ENCODE results near the gene TBC1D8.

TBC1D8 gene

DNA sequence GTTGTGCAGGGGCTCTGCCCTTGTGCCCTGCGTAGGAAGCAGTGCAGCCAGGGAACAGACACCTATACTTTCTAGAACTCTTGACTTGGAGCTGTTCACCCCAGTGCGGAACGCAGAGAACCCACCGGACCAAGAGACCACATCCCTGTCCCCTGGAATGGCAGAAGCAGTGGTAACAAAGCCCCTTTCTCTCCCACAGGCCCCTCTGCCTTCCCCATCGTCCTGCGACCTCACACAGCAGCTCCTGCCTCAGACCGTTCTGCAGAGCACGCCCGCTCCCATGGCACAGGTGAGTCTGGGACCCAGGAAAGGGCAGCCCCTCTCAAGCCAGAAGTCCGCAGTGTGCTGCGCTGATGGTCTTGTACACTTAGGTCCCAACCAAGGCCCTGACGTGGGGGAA lies 173.7 kb downstream of the TBC1D8 start:
- no peak for DNase-seq (ENCODE audit: low spot score in 2 of 2)
- 0 out of 2 replicates have a peak, but pooled peaks cover 6% of the 10 kb centered on the region for H3K4me1 ChIP-seq
- H3K9me3 ChIP-seq, result no peaks in the 10 kb centered on the region
- in situ Hi-C loops (cut with MboI; ENCODE audit: low sequenced_read_pairs), result loop anchor here (25.0 kb wide), 1 partner anchor 565 kb away; the partner anchor contains the start of gene CHST10
- no peak overlapping the region for H3K4me3 ChIP-seq
- no peaks in the 10 kb centered on the region for H3K27me3 ChIP-seq (ENCODE audit: low read depth)
- H3K36me3 ChIP-seq (replicated peaks), result no peaks in the 10 kb centered on the region

- Histone ChIP-seq H3K4me3 (no peak overlapping the region), H3K9me3 (no peaks in the 10 kb centered on the region), H3K4me1 (0 out of 2 replicates have a peak, but pooled peaks cover 6% of the 10 kb centered on the region), H3K27me3 (ENCODE audit: low read depth) (no peaks in the 10 kb centered on the region), H3K36me3 (replicated peaks) (no peaks in the 10 kb centered on the region)
- DNase-seq (ENCODE audit: low spot score in 2 of 2), result no peak
- in situ Hi-C loops (cut with MboI; ENCODE audit: low sequenced_read_pairs), result loop anchor here (25.0 kb wide), 1 partner anchor 565 kb away; the partner anchor contains the start of gene CHST10
Measured at GRCh38 chr2:100976645-100977391, 174.4 kb downstream of the TBC1D8 start.

GRCh38 chr2:100976061-100976460 lies 175.1 kb downstream of the TBC1D8 start:
- Histone ChIP-seq H3K9me3 (no peaks in the 10 kb centered on the region), H3K4me1 (0 out of 2 replicates have a peak, but pooled peaks cover 6% of the 10 kb centered on the region), H3K27me3 (ENCODE audit: low read depth) (no peaks in the 10 kb centered on the region), H3K4me3 (no peak overlapping the region), H3K36me3 (replicated peaks) (no peaks in the 10 kb centered on the region)
- in situ Hi-C loops (cut with MboI; ENCODE audit: low sequenced_read_pairs), result loop anchor here (25.0 kb wide), 1 partner anchor 564 kb away; the partner anchor contains the start of gene CHST10
- no peak for DNase-seq (ENCODE audit: low spot score in 2 of 2)

DNA sequence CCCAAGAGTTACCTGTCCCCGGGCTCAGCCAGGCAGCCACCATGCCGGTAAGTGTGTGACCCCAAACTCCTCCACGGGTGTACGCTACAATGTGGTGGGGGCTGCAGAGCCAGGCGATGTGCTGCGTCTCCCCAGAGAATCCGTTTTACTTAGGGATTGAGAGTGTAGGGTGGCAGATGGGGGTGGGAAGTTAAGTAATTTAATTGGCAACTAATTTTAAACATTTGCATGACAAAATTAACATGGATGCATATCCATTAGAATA lies 175.7 kb downstream of the TBC1D8 start:
- Histone ChIP-seq H3K36me3 (replicated peaks) (no peaks in the 10 kb centered on the region), H3K9me3 (no peaks in the 10 kb centered on the region), H3K27me3 (ENCODE audit: low read depth) (no peaks in the 10 kb centered on the region), H3K4me1 (0 out of 2 replicates have a peak, but pooled peaks cover 6% of the 10 kb centered on the region), H3K4me3 (no peak overlapping the region)
- no peak for DNase-seq (ENCODE audit: low spot score in 2 of 2)
- in situ Hi-C loops (cut with MboI; ENCODE audit: low sequenced_read_pairs), result loop anchor here (25.0 kb wide), 1 partner anchor 563 kb away; the partner anchor contains the start of gene CHST10

DNA sequence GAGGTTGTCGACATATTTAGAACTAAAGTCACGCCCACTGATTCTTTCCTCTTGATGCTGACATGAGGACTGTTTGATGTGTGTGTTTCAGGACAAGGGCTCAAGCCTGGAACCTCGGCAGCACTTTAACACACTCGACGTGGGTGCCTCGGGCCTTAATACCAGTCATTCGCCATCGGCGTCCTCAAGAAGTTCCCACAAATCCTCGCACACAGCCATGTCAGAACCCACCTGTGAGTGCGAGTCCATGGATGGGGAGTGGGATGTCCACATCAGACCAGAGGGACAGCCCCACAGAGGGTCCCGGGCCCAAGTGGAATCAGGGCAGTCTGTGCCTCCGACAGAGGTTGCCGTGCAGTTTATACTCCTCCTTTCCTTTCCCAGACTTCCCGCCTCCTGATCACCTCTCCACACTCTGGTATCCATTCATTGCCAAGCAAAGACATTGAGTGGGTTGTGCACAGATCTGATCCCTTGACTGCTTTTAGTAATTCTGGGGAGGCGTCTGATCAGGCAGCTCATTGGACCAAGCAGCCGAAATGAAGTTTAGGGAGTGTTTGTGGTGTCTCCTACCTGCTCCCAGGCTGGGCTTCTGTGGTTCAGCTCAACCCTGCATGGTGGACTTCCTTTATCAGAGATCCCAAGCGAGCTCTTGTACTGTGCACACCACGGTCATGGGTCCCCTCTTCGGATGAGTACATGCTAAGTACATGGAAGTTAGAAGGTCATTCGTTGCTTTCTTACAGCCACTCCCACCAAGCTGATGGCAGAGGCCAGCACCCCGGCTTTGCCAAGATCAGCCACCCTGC lies 176.3 kb downstream of the TBC1D8 start:
- in situ Hi-C loops (cut with MboI; ENCODE audit: low sequenced_read_pairs), result loop anchor here (25.0 kb wide), 1 partner anchor 563 kb away; the partner anchor contains the start of gene CHST10
- no peak for DNase-seq (ENCODE audit: low spot score in 2 of 2)
- no peaks in the 10 kb centered on the region for H3K36me3 ChIP-seq (replicated peaks)
- H3K4me1 ChIP-seq, result 0 out of 2 replicates have a peak, but pooled peaks cover 6% of the 10 kb centered on the region
- no peak overlapping the region for H3K4me3 ChIP-seq
- H3K27me3 ChIP-seq (ENCODE audit: low read depth), result no peaks in the 10 kb centered on the region
- H3K9me3 ChIP-seq, result no peaks in the 10 kb centered on the region

GRCh38 chr2:100972452-100972851 lies 178.7 kb downstream of the TBC1D8 start:
- Histone ChIP-seq H3K4me3 (no peak overlapping the region), H3K36me3 (replicated peaks) (no peaks in the 10 kb centered on the region), H3K9me3 (no peaks in the 10 kb centered on the region), H3K27me3 (ENCODE audit: low read depth) (no peaks in the 10 kb centered on the region), H3K4me1 (no peaks in the 10 kb centered on the region)
- DNase-seq (ENCODE audit: low spot score in 2 of 2), result no peak
- in situ Hi-C loops (cut with MboI; ENCODE audit: low sequenced_read_pairs), result no loop called here

DNA sequence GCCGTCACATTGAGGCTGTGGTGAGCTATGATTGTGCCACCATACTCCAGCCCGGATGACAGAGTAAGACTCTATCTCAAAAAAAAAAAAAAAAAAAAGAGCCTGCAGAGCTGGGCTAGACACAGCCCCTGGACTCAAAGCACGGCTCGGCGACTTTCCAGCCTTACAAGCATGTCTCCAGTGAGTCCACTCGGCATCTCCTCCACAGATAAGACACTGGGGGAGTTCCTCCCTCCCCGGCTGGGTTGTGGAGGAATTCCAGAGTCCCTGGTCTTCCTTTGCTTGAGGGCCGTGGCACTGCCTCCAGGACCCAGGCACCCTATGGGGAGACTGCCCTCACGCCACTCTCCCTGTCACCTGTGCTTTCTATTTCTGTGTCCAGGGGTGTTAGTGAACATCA lies 180.0 kb downstream of the TBC1D8 start:
- in situ Hi-C loops (cut with MboI; ENCODE audit: low sequenced_read_pairs), result no loop called here
- H3K36me3 ChIP-seq (replicated peaks), result no peaks in the 10 kb centered on the region
- no peak overlapping the region for H3K4me3 ChIP-seq
- DNase-seq (ENCODE audit: low spot score in 2 of 2), result no peak
- H3K27me3 ChIP-seq (ENCODE audit: low read depth), result no peaks in the 10 kb centered on the region
- H3K9me3 ChIP-seq, result no peaks in the 10 kb centered on the region
- H3K4me1 ChIP-seq, result no peaks in the 10 kb centered on the region

DNA sequence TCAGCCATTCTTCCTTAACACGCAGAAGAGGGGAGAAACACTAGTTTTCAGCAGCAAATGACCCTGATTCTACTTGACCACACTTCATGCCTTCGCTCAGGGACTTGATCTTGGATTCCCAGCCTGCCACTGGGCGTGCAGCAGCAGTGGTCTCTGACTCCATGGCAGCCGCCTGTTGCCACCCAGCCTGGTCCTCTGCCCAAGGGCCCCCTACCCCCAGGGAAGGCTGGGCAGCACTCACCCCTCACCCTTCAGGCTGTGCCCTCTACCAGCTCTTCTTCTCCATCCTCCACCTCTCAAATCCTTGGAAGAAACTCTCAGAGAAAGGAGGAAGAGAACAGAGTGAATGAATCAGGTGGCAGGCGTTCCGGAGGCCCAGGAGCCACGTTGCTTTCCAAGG lies 181.2 kb downstream of the TBC1D8 start:
- H3K36me3 ChIP-seq (replicated peaks), result no peaks in the 10 kb centered on the region
- H3K4me1 ChIP-seq, result no peaks in the 10 kb centered on the region
- H3K27me3 ChIP-seq (ENCODE audit: low read depth), result no peaks in the 10 kb centered on the region
- H3K9me3 ChIP-seq, result no peaks in the 10 kb centered on the region
- in situ Hi-C loops (cut with MboI; ENCODE audit: low sequenced_read_pairs), result no loop called here
- no peak overlapping the region for H3K4me3 ChIP-seq
- no peak for DNase-seq (ENCODE audit: low spot score in 2 of 2)

DNA sequence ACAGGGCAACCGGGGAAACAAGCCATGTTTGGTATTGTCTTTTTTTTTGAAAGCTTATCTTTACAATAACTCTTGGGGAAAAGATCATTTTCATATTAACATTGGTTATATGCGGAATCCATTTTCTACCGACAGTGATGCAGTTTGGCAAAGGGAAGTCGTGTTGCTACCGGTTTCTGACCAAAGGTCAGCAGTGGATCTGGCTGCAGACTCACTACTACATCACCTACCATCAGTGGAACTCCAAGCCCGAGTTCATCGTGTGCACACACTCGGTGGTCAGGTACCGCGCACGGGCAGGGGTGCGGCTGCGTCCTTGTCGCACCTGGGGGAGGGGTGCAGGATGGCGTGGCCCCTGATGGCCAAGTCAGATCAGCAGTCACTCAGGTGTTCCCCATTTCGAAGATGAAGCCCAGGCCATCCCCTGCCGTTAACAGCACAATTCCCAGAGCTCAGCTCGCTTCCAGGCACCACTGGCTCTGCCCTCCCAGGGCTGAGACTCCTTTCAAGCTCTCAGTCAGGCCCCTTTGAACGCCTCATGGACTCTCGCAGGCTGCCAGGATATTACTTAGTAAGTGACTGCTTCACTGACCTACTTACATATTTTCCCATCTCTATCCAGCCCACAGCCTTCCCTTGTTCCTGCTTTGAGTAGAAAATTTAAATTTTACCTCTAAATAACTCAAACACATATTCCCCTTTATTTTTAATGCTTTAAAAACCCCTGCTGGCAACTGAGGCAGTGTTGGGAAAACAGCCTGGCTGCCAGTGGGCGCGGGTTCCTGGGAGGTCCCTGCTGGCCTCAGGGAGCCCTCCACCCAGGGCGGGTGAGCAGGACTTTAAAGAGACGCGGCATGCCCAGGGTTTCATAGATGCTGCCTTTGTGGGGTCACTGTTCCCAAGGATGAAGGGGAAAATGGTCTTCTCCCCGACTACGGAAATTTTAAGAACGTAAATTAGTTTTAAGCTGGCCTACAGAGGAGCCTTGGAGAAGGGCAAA lies 182.7 kb downstream of the TBC1D8 start:
- H3K36me3 ChIP-seq (replicated peaks), result no peaks in the 10 kb centered on the region
- no peak overlapping the region for H3K4me3 ChIP-seq
- no peaks in the 10 kb centered on the region for H3K9me3 ChIP-seq
- in situ Hi-C loops (cut with MboI; ENCODE audit: low sequenced_read_pairs), result no loop called here
- H3K27me3 ChIP-seq (ENCODE audit: low read depth), result no peaks in the 10 kb centered on the region
- no peak for DNase-seq (ENCODE audit: low spot score in 2 of 2)
- no peaks in the 10 kb centered on the region for H3K4me1 ChIP-seq

- H3K36me3 ChIP-seq (replicated peaks), result no peaks in the 10 kb centered on the region
- H3K4me1 ChIP-seq, result no peaks in the 10 kb centered on the region
- H3K9me3 ChIP-seq, result no peaks in the 10 kb centered on the region
- DNase-seq (ENCODE audit: low spot score in 2 of 2), result no peak
- H3K27me3 ChIP-seq (ENCODE audit: low read depth), result no peaks in the 10 kb centered on the region
- in situ Hi-C loops (cut with MboI; ENCODE audit: low sequenced_read_pairs), result no loop called here
- no peak overlapping the region for H3K4me3 ChIP-seq
Measured at GRCh38 chr2:100967716-100968115, 183.5 kb downstream of the TBC1D8 start.

GRCh38 chr2:100965596-100965995 lies 185.6 kb downstream of the TBC1D8 start:
- in situ Hi-C loops (cut with MboI; ENCODE audit: low sequenced_read_pairs), result no loop called here
- H3K4me3 ChIP-seq, result no peak overlapping the region
- no peak for DNase-seq (ENCODE audit: low spot score in 2 of 2)
- no peaks in the 10 kb centered on the region for H3K36me3 ChIP-seq (replicated peaks)
- H3K4me1 ChIP-seq, result no peaks in the 10 kb centered on the region
- no peaks in the 10 kb centered on the region for H3K27me3 ChIP-seq (ENCODE audit: low read depth)
- no peaks in the 10 kb centered on the region for H3K9me3 ChIP-seq

DNA sequence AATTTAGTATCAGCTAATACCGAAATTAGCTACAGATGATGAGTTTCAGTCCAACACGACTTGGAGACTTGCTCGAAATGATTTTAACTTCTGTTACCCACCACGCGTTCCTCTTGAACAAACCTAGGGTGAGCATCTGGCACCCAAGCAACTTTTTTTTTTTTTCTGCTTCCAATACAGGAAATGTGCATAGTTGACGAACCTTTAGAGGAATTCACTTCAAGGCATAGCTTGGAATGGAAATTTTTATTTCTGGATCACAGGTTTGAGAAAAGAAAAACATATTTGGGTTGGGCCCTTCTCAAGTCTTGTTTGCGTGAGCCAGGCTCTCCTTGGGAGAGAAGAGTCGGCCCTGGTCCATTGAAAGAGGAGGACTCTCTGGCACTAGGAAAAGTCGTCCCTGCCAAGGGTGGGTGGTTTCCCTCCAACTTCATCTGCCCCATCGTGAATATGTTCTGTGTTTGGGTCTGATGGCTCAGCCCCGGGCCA lies 186.5 kb downstream of the TBC1D8 start:
- Histone ChIP-seq H3K4me3 (no peak overlapping the region), H3K9me3 (no peaks in the 10 kb centered on the region), H3K4me1 (no peaks in the 10 kb centered on the region), H3K27me3 (ENCODE audit: low read depth) (no peaks in the 10 kb centered on the region), H3K36me3 (replicated peaks) (no peaks in the 10 kb centered on the region)
- in situ Hi-C loops (cut with MboI; ENCODE audit: low sequenced_read_pairs), result no loop called here
- no peak for DNase-seq (ENCODE audit: low spot score in 2 of 2)

- Histone ChIP-seq H3K36me3 (replicated peaks) (no peaks in the 10 kb centered on the region), H3K4me3 (no peak overlapping the region), H3K27me3 (ENCODE audit: low read depth) (no peaks in the 10 kb centered on the region), H3K4me1 (no peaks in the 10 kb centered on the region), H3K9me3 (no peaks in the 10 kb centered on the region)
- no peak for DNase-seq (ENCODE audit: low spot score in 2 of 2)
- in situ Hi-C loops (cut with MboI; ENCODE audit: low sequenced_read_pairs), result no loop called here
Measured at GRCh38 chr2:100964222-100964621, 187.0 kb downstream of the TBC1D8 start.
